Breast epithelium (tissue), 3 donors: ENCODE data around the gene TEX26.

Experiments used
- CTCF ChIP-seq, 3 donors: fragments of 450-650 bp; IDR thresholded peaks; one replicate each; pipeline ENCODE4 v1.5.1; 2016 to 2017; ENCODE audit warnings: antibody characterized with exemption in 3 of 3, mild to moderate bottlenecking in 3 of 3, moderate library complexity in 3 of 3
- POLR2A ChIP-seq: fragments of 450-650 bp; IDR thresholded peaks from one replicate; pipeline ENCODE4 v1.6.1; 2016; ENCODE audit warnings: antibody characterized with exemption, mild to moderate bottlenecking, moderate library complexity
- POLR2AphosphoS5 ChIP-seq, 3 donors: sonication (generic); formaldehyde crosslinking; IDR thresholded peaks; one replicate each; pipeline ENCODE4 v1.6.1; 2017; ENCODE audit warnings: antibody characterized with exemption in 3 of 3

DNA sequence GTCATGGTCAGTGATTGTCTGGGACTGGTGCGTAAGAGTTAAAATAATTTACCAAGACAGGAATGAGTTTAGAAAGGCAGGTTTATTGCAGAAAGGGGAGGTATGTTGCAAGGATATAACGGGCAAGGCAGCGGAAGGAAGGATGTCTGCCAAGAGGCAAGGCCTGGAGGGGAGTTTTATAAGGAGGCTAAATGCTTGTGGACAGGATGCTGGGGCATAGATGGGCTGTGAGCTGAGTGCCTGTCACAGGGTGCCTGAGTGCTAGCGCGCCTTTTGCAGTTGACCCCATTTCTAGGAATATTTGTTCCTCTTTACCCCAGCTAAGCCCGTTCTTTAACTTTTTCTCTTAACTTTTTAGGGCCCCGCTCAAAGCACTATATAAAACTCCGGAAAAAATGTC lies 58.7 kb downstream of the TEX26 start:
- no peak for TF ChIP-seq CTCF (IDR thresholded peaks at IDR 0.05)
- TF ChIP-seq POLR2AphosphoS5 (IDR thresholded peaks at IDR 0.05): no peak
- TF ChIP-seq POLR2A: no peak
